HepG2 (cell line): ENCODE data around the gene HIGD1A. TPM values are rescaled to one million over a fixed set of nuclear protein-coding genes. Genes with fewer than 3 reads are reported as not detected.

Source experiments
- ATAC-seq: fragments of 200-7000 bp; cut with Tn5 transposase; 3 replicates; pipeline ENCODE4 v1.9.1; 2020; ENCODE audit warnings: mild to moderate bottlenecking, moderate library complexity
- BruUV-seq: library from RNA; stranded (reverse); fragments of 400-500 nt; replicated peaks from 2 replicates; lab custom pipeline; 2021; lab: Mats Ljungman, UMichigan
- CTCF ChIA-PET: fragments of 300-600 bp; formaldehyde crosslinking; extraction: SDS; loops from one replicate; lab custom pipeline; 2021; ENCODE audit warnings: low total read pairs, inconsistent platforms, low intra/inter-chr PET ratio; lab: Yijun Ruan, JAX
- POLR2A ChIA-PET: fragments of 350-600 bp; sonication (Branson Sonifier 250); formaldehyde crosslinking; loops from one replicate; lab custom pipeline; 2020; ENCODE audit warnings: antibody characterized with exemption, inconsistent platforms; lab: Yijun Ruan, JAX
- DNase-seq: peaks from one replicate; pipeline ENCODE4 v3.0.0-alpha.2; 2015; ENCODE audit warnings: low spot score
- FAIRE-seq: peaks from 3 replicates; lab custom pipeline; 2011; peaks lifted over from hg19 to GRCh38; lab: Jason Lieb, UNC
- H2AFZ ChIP-seq: one replicate; pipeline ENCODE4 v1.6.1; 2011; ENCODE audit warnings: low read length, inconsistent platforms
- H3K27ac ChIP-seq: fragments of 300-600 bp; 3 replicates; pipeline ENCODE4 v1.8.0; 2011; ENCODE audit warnings: mixed run types, mild to moderate bottlenecking, mixed read lengths, low read length, inconsistent platforms; ENCODE audit not compliant: insufficient read depth; ENCODE audit errors: extremely low read length
- H3K27me3 ChIP-seq, 2 experiments: fragments of 200-600 bp in 1 of 2; 2 replicates in 1 of 2; 3 replicates in 1 of 2; pipeline versions ENCODE4 v1.6.0 to v1.8.0; 2011; ENCODE audit warnings: low read length in 2 of 2, mild to moderate bottlenecking in 2 of 2, moderate library complexity in 2 of 2, inconsistent platforms in 1 of 2; ENCODE audit not compliant: insufficient read depth in 2 of 2, control insufficient read depth in 1 of 2
- H3K36me3 ChIP-seq, 2 experiments: fragments of 200-600 bp in 1 of 2; replicated peaks in 1 of 2; 2 replicates in 1 of 2; 3 replicates in 1 of 2; pipeline versions ENCODE4 v1.5.1 to v1.8.0; 2011; ENCODE audit warnings: low read length in 2 of 2, inconsistent platforms in 1 of 2; ENCODE audit not compliant: insufficient read depth in 2 of 2, control insufficient read depth in 1 of 2
- H3K4me1 ChIP-seq: 2 replicates; pipeline ENCODE4 v1.5.1; 2012; ENCODE audit warnings: low read length, inconsistent platforms; ENCODE audit not compliant: insufficient read depth
- H3K4me2 ChIP-seq: 2 replicates; pipeline ENCODE4 v1.6.0; 2011; ENCODE audit warnings: low read depth, low read length, inconsistent platforms
- H3K4me3 ChIP-seq, 3 experiments: fragments of 200-600 bp in 1 of 3; sonication (generic), shearing (Covaris generic) in 1 of 3; replicated peaks in 1 of 3; 2 replicates each; pipeline ENCODE4 v1.5.1; 2011 to 2016; ENCODE audit warnings: low read length in 3 of 3, inconsistent platforms in 2 of 3, low read depth in 2 of 3, mild to moderate bottlenecking in 2 of 3, control low read depth in 1 of 3, mixed read lengths in 1 of 3; ENCODE audit not compliant: insufficient read depth in 1 of 3
- H3K79me2 ChIP-seq: one replicate; pipeline ENCODE4 v1.6.1; 2011; ENCODE audit warnings: low read length, inconsistent platforms; ENCODE audit not compliant: insufficient read depth
- H3K9ac ChIP-seq: 2 replicates; pipeline ENCODE4 v1.6.0; 2011; ENCODE audit warnings: mild to moderate bottlenecking, low read depth, low read length, inconsistent platforms; ENCODE audit not compliant: insufficient read depth
- H3K9me3 ChIP-seq: 2 replicates; pipeline ENCODE4 v1.5.1; 2012; ENCODE audit warnings: mild to moderate bottlenecking, low read length
- H4K20me1 ChIP-seq: 2 replicates; pipeline ENCODE4 v1.6.0; 2011; ENCODE audit warnings: inconsistent platforms, mild to moderate bottlenecking, low read length, moderate library complexity; ENCODE audit not compliant: insufficient read depth
- BRD4 ChIP-seq: sonication (generic); formaldehyde crosslinking; IDR thresholded peaks from 2 replicates; pipeline ENCODE4 v1.4.0; 2020; ENCODE audit warnings: missing genetic modification reagents
- DPF2 ChIP-seq: sonication (generic); formaldehyde crosslinking; IDR thresholded peaks from 2 replicates; pipeline ENCODE4 v1.4.0; 2020; ENCODE audit warnings: mild to moderate bottlenecking, low read depth, missing genetic modification reagents, borderline replicate concordance
- JDP2 ChIP-seq: sonication (generic); formaldehyde crosslinking; IDR thresholded peaks from 2 replicates; pipeline ENCODE4 v1.8.1; 2022; ENCODE audit warnings: missing genetic modification reagents, borderline replicate concordance
- MIXL1 ChIP-seq: IDR thresholded peaks from 2 replicates; pipeline ENCODE4 v1.6.1; 2016
- MTA3 ChIP-seq: sonication (generic); formaldehyde crosslinking; IDR thresholded peaks from 2 replicates; pipeline ENCODE4 v1.4.0; 2020; ENCODE audit warnings: missing genetic modification reagents
- NFE2L2 ChIP-seq: fragments of 150-350 bp; IDR thresholded peaks from 2 replicates; pipeline ENCODE4 v1.6.1; 2014; ENCODE audit warnings: low read length
- RFX5 ChIP-seq: IDR thresholded peaks from 2 replicates; pipeline ENCODE4 v1.6.1; 2011; ENCODE audit warnings: low read depth, low read length, improper control_type of control experiment
- SOX6 ChIP-seq, 2 experiments: fragments of 450-650 bp in 1 of 2; sonication (generic) in 1 of 2; formaldehyde crosslinking in 1 of 2; IDR thresholded peaks; 2 replicates each; pipeline versions ENCODE4 v1.4.0 to v1.6.1; 2017 to 2020; ENCODE audit warnings: antibody characterized with exemption in 1 of 2, mild to moderate bottlenecking in 1 of 2, missing genetic modification reagents in 1 of 2
- ZEB1 ChIP-seq: IDR thresholded peaks from 2 replicates; pipeline ENCODE4 v1.6.1; 2012; ENCODE audit warnings: mild to moderate bottlenecking, low read depth, inconsistent platforms; ENCODE audit not compliant: insufficient replicate concordance
- ZFP36L1 ChIP-seq: sonication (generic); formaldehyde crosslinking; IDR thresholded peaks from 2 replicates; pipeline ENCODE4 v1.8.0; 2022; ENCODE audit warnings: mild to moderate bottlenecking, missing genetic modification reagents, moderate library complexity
- ZFY ChIP-seq: sonication (generic); formaldehyde crosslinking; IDR thresholded peaks from 2 replicates; pipeline ENCODE4 v1.4.0; 2020; ENCODE audit warnings: missing genetic modification reagents
- ZNF10 ChIP-seq: sonication (generic); formaldehyde crosslinking; IDR thresholded peaks from 2 replicates; pipeline ENCODE4 v1.4.0; 2020; ENCODE audit warnings: mild to moderate bottlenecking, low read depth, missing genetic modification reagents, borderline replicate concordance
- ZNF850 ChIP-seq: sonication (generic); formaldehyde crosslinking; conservative IDR thresholded peaks from 2 replicates; pipeline ENCODE4 v1.9.0; 2021; ENCODE audit warnings: mild to moderate bottlenecking, missing genetic modification reagents
- WGBS: methylation state at CpG from one replicate; pipeline ENCODE4 v1.1.6; 2017; ENCODE audit warnings: low lambda C conversion rate; 5-methylcytosine and 5-hydroxymethylcytosine counted together
- in situ Hi-C: cut with HindIII; loops from 2 replicates; pipeline ENCODE4 v1.10.0; 2017; ENCODE audit warnings: low pct_unique_long_range_greater_than_20kb; ENCODE audit not compliant: extremely low pct_ligation_motif_present
- intact Hi-C: fragments of 100-400 bp; cut with micrococcal nuclease; formaldehyde crosslinking; loops from one replicate; pipeline ENCODE4 v1.10.0; 2022; ENCODE audit not compliant: unreplicated experiment
- polyA plus RNA-seq, 8 experiments: library from polyadenylated mRNA; depleted of rRNA in 3 of 8; stranded (reverse) in 7 of 8; unstranded in 1 of 8; fragments of >200 nt; fragmentation: Illumina TruSeq in 4 of 8; extraction: Trizol in 4 of 8; gene quantifications; 2 replicates each; pipeline versions ENCODE4 v1.2.1 to v1.2.3, GENCODE V29; 2011 to 2016; ENCODE audit warnings: low read depth in 4 of 8, missing spikeins in 1 of 8, mixed read lengths in 1 of 8; ENCODE audit not compliant: insufficient read depth in 1 of 8
- total RNA-seq, 5 experiments: library from RNA; depleted of rRNA; stranded (reverse); fragments of >200 nt; fragmentation: Illumina TruSeq; extraction: Trizol; gene quantifications; 2 replicates each; pipeline ENCODE4 v1.2.3, GENCODE V29; 2016; ENCODE audit warnings: low read depth in 1 of 5

The HIGD1A gene
- total and polyA plus RNA-seq, 2 of the 13 experiments (the other 11 are each of a cell fraction or from before 2014, with no cell fraction given): 222 to 253 TPM

DNA sequence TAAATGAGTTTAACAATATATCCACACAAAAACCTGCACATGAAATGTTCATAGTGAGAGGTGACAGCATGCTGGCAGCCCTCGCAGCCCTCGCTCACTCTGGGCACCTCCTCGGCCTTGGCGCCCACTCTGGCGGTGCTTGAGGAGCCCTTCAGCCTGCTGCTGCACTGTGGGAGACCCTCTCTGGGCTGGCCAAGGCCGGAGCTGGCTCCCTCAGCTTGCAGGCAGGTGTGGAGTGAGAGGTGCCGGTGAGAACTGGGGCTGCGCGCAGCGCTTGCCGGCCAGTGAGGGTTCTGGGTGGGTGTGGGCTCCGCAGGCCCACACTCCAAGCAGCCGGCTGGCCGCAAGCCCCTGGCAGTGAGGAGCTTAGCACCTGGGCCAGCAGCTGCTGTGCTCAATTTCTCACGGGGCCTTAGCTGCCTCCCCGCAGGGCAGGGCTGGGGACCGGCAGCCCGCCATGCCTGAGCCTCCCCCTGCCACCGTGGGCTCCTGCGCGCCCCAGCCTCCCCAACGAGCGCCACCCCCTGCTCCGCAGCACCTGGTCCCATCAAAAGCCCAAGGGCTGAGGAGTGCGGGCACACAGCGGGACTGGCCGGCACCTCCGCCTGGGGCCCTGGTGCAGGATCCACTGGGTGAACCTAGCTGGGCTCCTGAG is 34.7 kb downstream of the HIGD1A start:
- no peak overlapping the region for H3K9ac ChIP-seq
- no peaks in the 10 kb centered on the region for H3K9me3 ChIP-seq
- H3K27me3 ChIP-seq: no peaks in the 10 kb centered on the region
- intact Hi-C loops (no loop called here), in situ Hi-C loops (no loop called here)
- H3K27ac ChIP-seq: no peak overlapping the region
- CTCF ChIA-PET: no interaction called here
- DNase-seq (no peak), FAIRE-seq (no peak), ATAC-seq (no peak)
- H3K4me1 ChIP-seq: peaks cover 21% of the 10 kb centered on the region; the same call in 1 of the 2 replicates
- 71% methylated on average over 6 of the region's 28 CpGs for WGBS
- no peak overlapping the region for H2AFZ ChIP-seq
- no peaks in the 10 kb centered on the region for H4K20me1 ChIP-seq
- no peak overlapping the region for H3K4me2 ChIP-seq
- H3K36me3 ChIP-seq: no peaks in the 10 kb centered on the region
- POLR2A ChIA-PET: interaction anchor here (0.9 to 1.6 kb wide), 6 partner anchors 7 to 50 kb away, joined by 3 to 14 read pairs (median 4); partner anchors contain the start of gene HIGD1A
- H3K4me3 ChIP-seq: no peak overlapping the region
- BruUV-seq: no TSS peak
- TF ChIP-seq ZNF850 (CRISPR knock-in tag): 0 out of 2 replicates have a peak, but pooled peaks have one; percentile 81
- TF ChIP-seq ZNF10 (CRISPR knock-in tag): no peak
- no peaks in the 10 kb centered on the region for H3K79me2 ChIP-seq

DNA sequence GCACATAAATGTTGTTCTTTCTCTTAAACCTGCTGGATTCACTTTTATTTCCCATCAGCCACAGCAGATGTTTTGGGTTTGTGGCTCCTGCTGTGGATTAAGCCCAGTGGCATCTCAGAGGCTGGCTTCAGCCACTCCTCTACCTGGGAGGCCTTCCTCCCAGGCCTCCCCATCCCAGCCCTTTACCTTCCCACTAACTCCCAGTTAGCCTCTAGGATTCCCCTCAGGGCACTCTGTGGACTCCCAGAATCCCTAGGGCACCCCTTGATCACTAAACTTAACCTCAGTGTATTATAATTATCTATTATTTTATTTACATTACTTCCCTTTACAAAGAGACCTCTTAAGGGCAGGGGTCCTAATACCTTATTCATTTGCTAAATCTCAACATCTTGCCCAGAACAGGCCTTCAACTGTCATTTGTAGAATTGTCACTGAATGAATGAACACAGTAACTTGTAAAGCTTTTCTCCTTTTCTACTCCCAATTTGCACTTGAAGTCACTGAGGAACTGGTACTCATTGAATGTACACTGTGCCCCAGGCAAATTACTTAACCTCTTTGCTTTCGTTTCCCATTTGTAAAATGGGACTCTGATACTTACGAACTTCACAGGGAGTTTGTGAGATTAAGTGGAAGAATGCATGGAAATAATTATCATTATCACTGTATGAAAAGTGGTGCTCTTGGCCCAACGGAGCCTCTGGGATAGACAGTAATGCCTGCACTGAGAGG is 39.6 kb downstream of the HIGD1A start:
- no peak overlapping the region for H2AFZ ChIP-seq
- WGBS: 31% methylated on average over 3 of the region's 3 CpGs
- no peak for ATAC-seq
- no peak for TF ChIP-seq MIXL1 (CRISPR knock-in tag)
- TF ChIP-seq JDP2 (CRISPR knock-in tag): no peak
- TF ChIP-seq RFX5: no peak
- TF ChIP-seq BRD4 (CRISPR knock-in tag): no peak
- no peak for TF ChIP-seq NFE2L2
- TF ChIP-seq ZFY (CRISPR knock-in tag): no peak
- TF ChIP-seq SOX6 (IDR thresholded peaks at IDR 0.05): no peak
- no peak for TF ChIP-seq SOX6 (CRISPR knock-in tag; IDR thresholded peaks at IDR 0.05)
- TF ChIP-seq DPF2 (CRISPR knock-in tag): no peak
- no peak for TF ChIP-seq ZEB1
- TF ChIP-seq ZFP36L1 (CRISPR knock-in tag): no peak
- TF ChIP-seq MTA3: no peak
- no peaks in the 10 kb centered on the region for H3K9me3 ChIP-seq
- CTCF ChIA-PET: no interaction called here
- FAIRE-seq: no peak
- H3K4me3 ChIP-seq: no peak overlapping the region
- no peaks in the 10 kb centered on the region for H3K36me3 ChIP-seq
- no peak overlapping the region for H3K4me2 ChIP-seq
- in situ Hi-C loops (no loop called here), intact Hi-C loops (no loop called here)
- no peaks in the 10 kb centered on the region for H4K20me1 ChIP-seq
- H3K9ac ChIP-seq: no peak overlapping the region
- no peak overlapping the region for H3K27ac ChIP-seq
- H3K4me1 ChIP-seq: peaks cover 36% of the 10 kb centered on the region
- no peaks in the 10 kb centered on the region for H3K79me2 ChIP-seq
- BruUV-seq: no TSS peak
- DNase-seq: no peak
- H3K27me3 ChIP-seq: no peaks in the 10 kb centered on the region
- POLR2A ChIA-PET: no interaction called here
